Natural killer cell (primary cell): ENCODE results near the gene CXCR5. TPM values are rescaled to one million over a fixed set of nuclear protein-coding genes. Genes with fewer than 3 reads are reported as not detected.

Source experiments
- ATAC-seq, 3 donors: fragments of 150-1000 bp in 2 of 3; fragments of 200-7000 bp in 1 of 3; cut with Tn5 transposase; 1 replicate in 1 of 3; 2 replicates in 2 of 3; pipeline ENCODE4 v1.10.0; 2021; ENCODE audit warnings: mild to moderate bottlenecking in 2 of 3, moderate library complexity in 2 of 3
- DNase-seq, 2 donors: peaks; one replicate each; pipeline versions ENCODE4 v3.0.0 to v3.0.0-alpha.2; 2013 to 2021; ENCODE audit warnings: mixed read lengths in 1 of 2
- H3K27ac ChIP-seq: one replicate; pipeline ENCODE4 v1.5.1; 2013; ENCODE audit warnings: mild to moderate bottlenecking, low read length
- H3K27me3 ChIP-seq: one replicate; pipeline ENCODE4 v1.6.1; 2013; ENCODE audit warnings: low read length; ENCODE audit not compliant: control insufficient read depth, insufficient read depth
- H3K36me3 ChIP-seq: one replicate; pipeline ENCODE4 v1.6.1; 2013; ENCODE audit warnings: low read length; ENCODE audit not compliant: control insufficient read depth, insufficient read depth
- H3K4me1 ChIP-seq: one replicate; pipeline ENCODE4 v1.6.1; 2013; ENCODE audit warnings: low read length; ENCODE audit not compliant: control insufficient read depth, insufficient read depth
- H3K4me3 ChIP-seq: one replicate; pipeline ENCODE4 v1.5.1; 2013; ENCODE audit warnings: low read length
- H3K9me3 ChIP-seq: one replicate; pipeline ENCODE4 v1.6.1; 2013; ENCODE audit warnings: low read length; ENCODE audit not compliant: control insufficient read depth, insufficient read depth
- H3K27ac Mint-ChIP-seq, 2 donors: one replicate each; pipeline ENCODE4 v1.8.0; 2022; ENCODE audit warnings: mild to moderate bottlenecking in 2 of 2, mixed read lengths in 2 of 2, moderate library complexity in 1 of 2
- H3K27me3 Mint-ChIP-seq, 2 donors: one replicate each; pipeline ENCODE4 v1.8.0; 2022; ENCODE audit warnings: low read depth in 2 of 2, mixed read lengths in 2 of 2
- H3K36me3 Mint-ChIP-seq: one replicate; pipeline ENCODE4 v1.8.0; 2022; ENCODE audit warnings: mixed read lengths
- H3K4me1 Mint-ChIP-seq, 2 donors: one replicate each; pipeline ENCODE4 v1.8.0; 2022; ENCODE audit warnings: mixed read lengths in 2 of 2
- H3K4me3 Mint-ChIP-seq: one replicate; pipeline ENCODE4 v1.8.0; 2022; ENCODE audit warnings: mild to moderate bottlenecking, moderate library complexity, mixed read lengths
- H3K9me3 Mint-ChIP-seq, 2 donors: one replicate each; pipeline ENCODE4 v1.8.0; 2022; ENCODE audit warnings: mixed read lengths in 2 of 2
- WGBS: methylation state at CpG from one replicate; pipeline ENCODE4 v1.1.7; 2013; ENCODE audit warnings: missing lambda C conversion rate; ENCODE audit not compliant: insufficient coverage; 5-methylcytosine and 5-hydroxymethylcytosine counted together
- intact Hi-C: fragments of 100-400 bp; cut with micrococcal nuclease; formaldehyde crosslinking; loops from one replicate; pipeline ENCODE4 v1.14.2; 2022
- total RNA-seq, 4 donors: library from RNA; stranded (reverse); fragments of 120-200 nt in 1 of 4; gene quantifications; one replicate each; pipeline versions ENCODE4 v1.2.3 to v1.2.4, GENCODE V29; 2013 to 2022
- TF ChIP-seq, protein P1 (sequence below): fragments of 200-600 bp; IDR thresholded peaks from one replicate; pipeline ENCODE4 v1.8.0; 2022; ENCODE audit warnings: antibody characterized with exemption

CXCR5 gene
- total RNA-seq, 3 donors from 2014 or later (not counting 1 experiment from before 2014, with no cell fraction given), result 0.56 to 1.3 (median 0.86) TPM

DNA sequence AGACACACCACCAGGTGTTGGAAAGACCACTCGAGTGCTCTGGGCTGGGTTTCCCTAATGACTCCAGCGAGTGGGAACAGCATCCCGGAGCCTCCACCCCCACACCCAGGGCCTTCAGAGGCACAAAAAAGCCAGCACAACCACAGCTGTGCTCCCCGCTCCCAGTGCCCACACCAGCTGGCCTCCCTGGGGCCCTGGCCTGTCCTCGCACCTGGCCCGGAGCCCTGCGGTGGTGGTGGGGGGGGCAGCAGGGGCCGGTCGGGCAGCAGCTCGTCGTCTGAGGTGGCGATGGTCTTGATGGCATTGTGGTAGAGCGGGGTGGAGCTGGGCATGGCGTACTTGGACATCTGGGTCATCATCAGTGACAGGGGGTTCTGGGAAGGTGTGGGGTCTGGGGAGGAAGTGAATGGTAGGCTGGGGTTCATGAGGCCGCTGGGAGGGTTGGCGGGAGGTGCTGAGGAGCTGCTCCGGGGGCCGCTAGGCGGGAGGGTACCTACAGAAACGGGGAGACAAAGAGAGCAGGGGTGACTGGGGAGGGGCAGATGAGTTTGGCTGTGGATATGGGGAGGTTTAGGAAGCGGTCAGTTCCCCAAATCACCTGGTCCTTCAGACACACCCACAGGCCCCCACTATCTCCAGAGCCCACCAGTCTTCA is 16.1 kb downstream of the CXCR5 start:
- Mint-ChIP-seq H3K27ac (peak overlapping the region in 1 of 2 donors; percentile 63), H3K9me3 (no peaks in the 10 kb centered on the region), H3K4me3 (no peak overlapping the region), H3K27me3 (no peaks in the 10 kb centered on the region), H3K36me3 (no peaks in the 10 kb centered on the region), H3K4me1 (peaks cover 4 to 32% of the 10 kb centered on the region in 2 donors)
- DNase-seq (no peak), ATAC-seq (no peak)
- Histone ChIP-seq H3K9me3 (no peaks in the 10 kb centered on the region), H3K27me3 (no peaks in the 10 kb centered on the region), H3K4me3 (no peak overlapping the region), H3K27ac (no peak overlapping the region), H3K36me3 (peaks cover 78% of the 10 kb centered on the region), H3K4me1 (peaks cover 27% of the 10 kb centered on the region)
- 89% methylated on average over 20 of the region's 21 CpGs for WGBS
- intact Hi-C loops, result no loop called here
- TF ChIP-seq, protein P1, sequence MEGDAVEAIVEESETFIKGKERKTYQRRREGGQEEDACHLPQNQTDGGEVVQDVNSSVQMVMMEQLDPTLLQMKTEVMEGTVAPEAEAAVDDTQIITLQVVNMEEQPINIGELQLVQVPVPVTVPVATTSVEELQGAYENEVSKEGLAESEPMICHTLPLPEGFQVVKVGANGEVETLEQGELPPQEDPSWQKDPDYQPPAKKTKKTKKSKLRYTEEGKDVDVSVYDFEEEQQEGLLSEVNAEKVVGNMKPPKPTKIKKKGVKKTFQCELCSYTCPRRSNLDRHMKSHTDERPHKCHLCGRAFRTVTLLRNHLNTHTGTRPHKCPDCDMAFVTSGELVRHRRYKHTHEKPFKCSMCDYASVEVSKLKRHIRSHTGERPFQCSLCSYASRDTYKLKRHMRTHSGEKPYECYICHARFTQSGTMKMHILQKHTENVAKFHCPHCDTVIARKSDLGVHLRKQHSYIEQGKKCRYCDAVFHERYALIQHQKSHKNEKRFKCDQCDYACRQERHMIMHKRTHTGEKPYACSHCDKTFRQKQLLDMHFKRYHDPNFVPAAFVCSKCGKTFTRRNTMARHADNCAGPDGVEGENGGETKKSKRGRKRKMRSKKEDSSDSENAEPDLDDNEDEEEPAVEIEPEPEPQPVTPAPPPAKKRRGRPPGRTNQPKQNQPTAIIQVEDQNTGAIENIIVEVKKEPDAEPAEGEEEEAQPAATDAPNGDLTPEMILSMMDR, result no peak

DNA sequence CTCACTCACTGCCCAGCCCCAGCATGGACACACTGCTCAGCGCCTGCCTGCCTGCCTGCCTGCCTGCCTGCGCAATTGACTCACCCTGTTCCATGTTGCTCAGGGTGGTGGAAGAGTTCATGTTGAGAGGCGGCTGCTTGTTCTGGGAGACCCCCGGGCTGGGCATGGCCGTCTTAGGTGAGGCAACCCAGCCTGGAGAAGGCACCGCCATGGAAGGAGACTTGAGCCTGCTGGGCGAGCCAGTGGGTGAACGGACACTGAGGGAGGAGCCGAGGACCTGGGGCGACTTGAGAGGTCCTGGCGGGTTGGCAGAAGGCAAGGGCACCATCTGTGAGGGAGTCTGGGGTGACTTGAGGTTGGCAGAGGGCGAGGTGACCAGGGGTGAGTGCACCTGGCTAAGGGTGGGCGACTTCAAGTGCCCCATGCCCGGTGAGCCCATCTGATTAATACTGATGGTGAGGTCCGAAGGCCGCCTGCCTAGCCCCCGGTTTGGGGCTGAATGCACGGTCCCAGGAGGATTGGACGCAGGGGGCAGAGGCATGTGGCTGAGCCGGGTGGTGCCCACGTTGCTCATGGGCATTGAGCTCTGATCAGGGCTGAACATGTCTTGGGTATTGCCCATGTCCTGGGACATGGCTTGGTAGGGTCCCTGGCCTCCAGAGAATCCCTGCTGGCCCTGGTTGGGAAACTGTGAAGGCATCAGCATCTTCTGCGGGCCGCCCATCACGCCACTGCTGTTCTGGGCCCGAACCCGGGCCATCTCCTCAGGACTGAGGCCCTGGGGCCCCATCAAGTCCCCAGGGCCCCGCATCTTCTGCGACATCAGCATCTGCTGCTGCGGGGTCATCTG is 17.1 kb downstream of the CXCR5 start:
- Mint-ChIP-seq H3K9me3 (no peaks in the 10 kb centered on the region), H3K4me3 (no peak overlapping the region), H3K36me3 (no peaks in the 10 kb centered on the region), H3K27ac (peak overlapping the region; percentile 63 to 76), H3K27me3 (no peaks in the 10 kb centered on the region), H3K4me1 (peaks cover 0 to 25% of the 10 kb centered on the region in 2 donors)
- TF ChIP-seq, protein P1, result no peak
- ATAC-seq (no peak), DNase-seq (no peak)
- intact Hi-C loops, result no loop called here
- Histone ChIP-seq H3K27ac (no peak overlapping the region), H3K9me3 (no peaks in the 10 kb centered on the region), H3K4me3 (no peak overlapping the region), H3K36me3 (peaks cover 81% of the 10 kb centered on the region), H3K27me3 (no peaks in the 10 kb centered on the region), H3K4me1 (peaks cover 18% of the 10 kb centered on the region)
- WGBS, result 97% methylated on average over 29 of the region's 29 CpGs

DNA sequence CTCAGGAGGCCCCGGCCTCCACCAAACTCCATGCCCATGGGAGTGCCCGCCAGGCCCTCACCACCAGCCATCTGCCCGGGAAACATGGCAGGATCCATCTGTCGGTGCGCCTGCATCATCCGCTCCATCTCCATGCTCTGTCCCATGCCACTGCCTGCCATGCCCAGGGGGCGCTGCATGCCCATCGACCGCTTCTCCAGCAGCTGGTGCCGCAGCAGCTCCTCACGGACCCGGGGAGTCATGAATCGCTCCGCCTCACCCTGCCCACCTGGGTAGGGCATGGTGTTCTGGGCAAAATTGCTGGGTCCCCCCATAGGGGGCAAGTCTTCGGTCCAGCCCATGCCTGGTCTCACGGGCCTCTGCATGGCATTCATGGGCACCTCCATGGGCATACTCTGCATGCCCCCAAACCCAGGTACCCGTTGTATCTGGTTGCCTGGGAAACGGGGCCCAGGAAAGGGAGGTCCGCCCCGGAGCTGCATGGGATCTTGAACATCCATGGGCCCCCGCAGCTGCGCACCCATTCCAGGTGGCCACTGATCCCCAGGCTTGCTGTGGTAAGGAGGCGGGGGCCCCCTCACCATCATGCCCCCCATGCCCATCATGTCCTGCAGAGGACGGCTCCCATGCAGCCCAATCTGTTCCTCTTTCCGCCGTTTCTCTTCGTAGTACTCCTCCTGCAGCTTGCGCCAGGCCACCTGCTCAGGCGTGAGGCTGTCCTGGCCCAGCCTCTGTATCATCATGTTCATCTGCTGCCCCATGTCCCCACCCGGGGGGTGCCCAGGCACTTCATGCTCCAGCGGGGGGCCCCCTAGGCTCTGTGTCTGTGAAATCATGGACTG is 18.0 kb downstream of the CXCR5 start:
- peaks cover 8% of the 10 kb centered on the region for H3K4me1 ChIP-seq
- Mint-ChIP-seq H3K4me1 (peaks cover 3 to 24% of the 10 kb centered on the region in 2 donors), H3K27ac (peak overlapping the region; percentile 51 to 76), H3K36me3 (peaks cover 4% of the 10 kb centered on the region), H3K9me3 (no peaks in the 10 kb centered on the region), H3K27me3 (no peaks in the 10 kb centered on the region), H3K4me3 (no peak overlapping the region)
- H3K4me3 ChIP-seq, result no peak overlapping the region
- intact Hi-C loops, result no loop called here
- WGBS, result 95% methylated on average over 31 of the region's 31 CpGs
- H3K27ac ChIP-seq, result no peak overlapping the region
- DNase-seq (peak in 1 of 2 donors; percentile 37), ATAC-seq (no peak)
- H3K27me3 ChIP-seq, result no peaks in the 10 kb centered on the region
- TF ChIP-seq, protein P1, result no peak
- H3K36me3 ChIP-seq, result peaks cover 86% of the 10 kb centered on the region
- H3K9me3 ChIP-seq, result no peaks in the 10 kb centered on the region
